GM13976 (cell line): ENCODE data around the gene RNF166.

Experiments
- DNase-seq: peaks from one replicate; pipeline ENCODE4 v3.0.0; 2012; ENCODE audit warnings: low spot score
- in situ Hi-C: fragments of 300-500 bp; cut with MboI; formaldehyde crosslinking; loops from one replicate; pipeline ENCODE4 v1.12.0; 2022; ENCODE audit warnings: low sequenced_read_pairs, mixed read lengths, inconsistent platforms; ENCODE audit not compliant: unreplicated experiment
- TF ChIP-seq, protein P1 (sequence below): IDR thresholded peaks from 2 replicates; pipeline ENCODE4 v1.5.1; 2012; ENCODE audit warnings: borderline replicate concordance, mild to moderate bottlenecking; ENCODE audit not compliant: insufficient read depth; ENCODE audit errors: extremely low read depth, missing control alignments, control extremely low read depth

The RNF166 gene

DNA sequence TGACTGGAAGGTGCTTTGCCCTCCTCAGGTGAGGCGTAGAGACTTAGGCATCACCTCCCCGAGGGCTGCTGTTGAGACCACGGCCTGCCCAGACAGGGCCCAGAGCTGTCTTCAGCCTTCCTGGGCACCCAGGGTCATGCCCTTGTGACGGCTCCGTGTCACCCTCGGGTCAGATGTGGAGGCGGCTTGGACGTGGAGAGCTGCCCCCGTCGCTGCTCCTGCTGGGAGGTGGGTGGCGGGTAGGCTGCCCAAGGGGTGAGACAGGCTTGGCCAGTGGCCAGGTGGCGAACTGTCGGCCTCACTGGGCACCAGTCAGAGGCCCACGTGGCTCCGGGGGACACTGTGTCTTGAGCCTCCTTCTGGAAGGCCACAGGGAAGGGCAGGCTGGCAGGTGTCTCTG is 11.0 kb downstream of the RNF166 start:
- no peak for DNase-seq
- TF ChIP-seq, protein P1, sequence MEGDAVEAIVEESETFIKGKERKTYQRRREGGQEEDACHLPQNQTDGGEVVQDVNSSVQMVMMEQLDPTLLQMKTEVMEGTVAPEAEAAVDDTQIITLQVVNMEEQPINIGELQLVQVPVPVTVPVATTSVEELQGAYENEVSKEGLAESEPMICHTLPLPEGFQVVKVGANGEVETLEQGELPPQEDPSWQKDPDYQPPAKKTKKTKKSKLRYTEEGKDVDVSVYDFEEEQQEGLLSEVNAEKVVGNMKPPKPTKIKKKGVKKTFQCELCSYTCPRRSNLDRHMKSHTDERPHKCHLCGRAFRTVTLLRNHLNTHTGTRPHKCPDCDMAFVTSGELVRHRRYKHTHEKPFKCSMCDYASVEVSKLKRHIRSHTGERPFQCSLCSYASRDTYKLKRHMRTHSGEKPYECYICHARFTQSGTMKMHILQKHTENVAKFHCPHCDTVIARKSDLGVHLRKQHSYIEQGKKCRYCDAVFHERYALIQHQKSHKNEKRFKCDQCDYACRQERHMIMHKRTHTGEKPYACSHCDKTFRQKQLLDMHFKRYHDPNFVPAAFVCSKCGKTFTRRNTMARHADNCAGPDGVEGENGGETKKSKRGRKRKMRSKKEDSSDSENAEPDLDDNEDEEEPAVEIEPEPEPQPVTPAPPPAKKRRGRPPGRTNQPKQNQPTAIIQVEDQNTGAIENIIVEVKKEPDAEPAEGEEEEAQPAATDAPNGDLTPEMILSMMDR, result no peak
- in situ Hi-C loops, result no loop called here

DNA sequence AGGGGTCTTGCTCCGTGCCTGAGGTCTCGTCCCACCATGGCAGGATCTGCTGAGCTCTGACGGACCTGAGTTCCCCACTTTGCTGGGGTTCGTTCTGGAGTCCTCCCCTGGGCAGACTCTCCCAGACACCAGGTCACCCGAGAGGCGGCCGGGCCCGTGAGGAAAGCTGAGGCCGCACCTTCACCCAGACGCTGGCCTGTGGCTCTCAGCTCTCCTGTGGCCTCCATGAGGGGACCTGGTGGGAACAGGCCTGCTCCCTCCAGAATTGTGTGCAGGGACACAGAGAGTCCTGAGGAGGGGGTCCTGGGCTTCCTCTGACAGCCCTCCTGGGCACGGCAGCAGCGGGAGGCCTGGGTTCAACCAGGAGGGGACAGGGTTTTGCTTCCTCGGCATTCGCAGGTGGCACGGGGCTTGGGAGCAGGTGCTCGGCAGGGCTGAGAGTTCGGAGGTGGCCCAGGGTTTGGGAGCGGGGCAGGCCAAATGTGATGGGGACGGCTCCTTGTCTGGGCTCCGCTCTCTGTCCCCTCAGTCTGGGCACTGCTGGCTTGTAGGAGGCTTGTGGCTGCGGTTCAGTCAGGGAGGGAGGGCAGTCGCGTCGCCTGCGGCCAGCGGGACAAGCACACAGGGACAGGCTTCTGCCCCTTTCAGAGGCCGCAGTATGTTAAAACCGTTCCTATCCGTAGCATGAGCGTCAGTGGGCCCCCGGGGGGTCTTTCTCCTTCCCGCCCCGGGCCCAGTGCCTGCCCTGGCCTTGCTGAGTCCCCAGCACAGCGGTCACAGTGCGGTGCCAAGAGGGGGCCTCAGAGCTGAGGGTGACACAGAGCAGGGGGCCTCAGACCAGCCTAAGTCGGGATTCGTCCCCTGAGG is 11.8 kb downstream of the RNF166 start:
- TF ChIP-seq, protein P1, result no peak
- in situ Hi-C loops, result no loop called here
- DNase-seq, result no peak

DNA sequence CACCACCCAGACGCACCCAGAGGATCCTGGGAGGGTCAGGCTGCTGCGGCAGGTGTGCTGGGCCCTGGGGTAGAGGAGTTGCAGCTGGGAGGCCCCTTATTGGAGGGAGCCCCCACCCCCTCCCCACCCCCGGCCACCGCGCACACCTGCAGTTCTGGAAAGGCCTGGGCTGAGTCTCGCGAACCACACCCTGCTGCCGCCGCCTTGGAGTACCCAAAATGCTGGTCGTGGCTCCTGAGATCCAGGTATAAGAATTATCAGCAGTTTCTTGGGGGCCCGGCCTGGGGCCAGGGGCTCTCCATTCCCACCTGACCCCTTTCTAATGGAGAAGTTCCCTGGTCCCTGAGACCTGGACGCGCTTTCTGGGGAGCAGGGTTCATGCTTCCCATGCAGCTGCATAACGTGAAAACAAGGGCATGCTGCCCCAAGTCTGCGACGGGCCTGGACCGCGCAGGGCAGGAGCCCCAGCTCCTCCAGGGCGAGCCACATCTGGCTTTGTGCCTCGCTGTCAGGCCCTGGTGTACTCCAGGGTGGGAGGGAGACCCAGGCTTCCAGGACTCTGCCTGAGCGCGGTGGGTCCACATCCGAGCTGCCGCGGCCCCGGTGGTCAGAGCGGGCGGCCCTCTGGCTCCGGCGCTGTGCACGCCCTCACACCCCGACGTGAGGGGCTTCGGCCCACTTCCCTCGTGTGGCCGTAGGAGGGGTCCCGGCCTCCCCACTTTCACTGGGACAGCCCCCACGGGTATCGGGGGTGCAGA is 12.6 kb downstream of the RNF166 start:
- no peak for DNase-seq

DNA sequence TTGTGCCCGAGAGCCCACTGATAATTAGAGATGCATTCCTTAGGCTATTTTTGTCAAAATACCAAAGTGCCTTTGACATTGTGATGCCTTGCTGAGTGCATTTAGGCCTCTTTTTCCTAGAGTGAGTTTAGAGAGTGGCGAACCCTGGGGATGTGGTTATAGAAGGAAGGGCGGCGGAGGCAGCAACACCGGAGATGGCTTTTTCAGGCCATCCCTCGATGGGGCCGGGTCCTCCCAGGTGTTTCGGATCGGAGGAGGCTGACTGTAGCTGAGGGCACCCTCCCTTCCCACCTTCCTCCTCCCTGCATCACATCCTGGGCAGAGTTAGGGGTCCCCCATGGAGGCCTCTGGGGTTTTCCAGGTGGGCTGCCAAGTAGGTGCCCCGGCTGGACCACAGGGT is 13.3 kb downstream of the RNF166 start:
- in situ Hi-C loops, result no loop called here
- no peak for DNase-seq
- TF ChIP-seq, protein P1, result no peak

More for the DNA sequence above, 12.6 kb downstream of the RNF166 start:
- TF ChIP-seq, protein P1, result no peak
- in situ Hi-C loops, result no loop called here

DNA sequence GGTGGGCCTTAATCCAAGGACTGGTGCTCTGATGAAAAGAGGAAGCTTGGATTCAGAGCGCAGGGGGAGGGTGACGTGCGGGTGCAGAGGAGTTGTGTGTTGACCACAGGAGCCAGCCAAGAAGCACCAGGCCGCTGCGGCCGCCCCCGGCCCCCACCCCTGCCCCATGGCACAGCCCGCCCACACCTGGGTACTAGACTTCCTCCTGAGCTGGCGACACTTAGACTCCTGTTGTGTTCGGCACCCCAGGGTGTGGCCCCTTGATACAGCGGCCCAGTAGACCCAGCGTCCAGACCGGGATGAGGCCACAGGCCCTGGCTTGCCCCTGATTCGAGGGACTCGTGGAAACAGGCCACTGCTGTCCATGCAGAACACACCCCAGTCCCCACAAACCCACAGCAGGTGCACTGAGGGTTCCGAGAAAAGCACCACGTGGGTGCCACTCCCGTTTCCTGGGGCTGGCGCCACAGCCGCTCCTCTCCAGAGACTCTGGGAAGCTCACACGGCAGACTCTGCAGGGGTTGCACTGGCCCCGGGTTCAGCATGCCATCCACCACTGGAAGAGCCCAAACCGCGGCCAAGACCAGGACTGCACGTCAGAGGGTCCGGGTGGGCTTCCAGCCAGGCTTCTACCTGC is 14.2 kb downstream of the RNF166 start:
- in situ Hi-C loops, result no loop called here
- no peak for DNase-seq
- TF ChIP-seq, protein P1, result no peak

DNA sequence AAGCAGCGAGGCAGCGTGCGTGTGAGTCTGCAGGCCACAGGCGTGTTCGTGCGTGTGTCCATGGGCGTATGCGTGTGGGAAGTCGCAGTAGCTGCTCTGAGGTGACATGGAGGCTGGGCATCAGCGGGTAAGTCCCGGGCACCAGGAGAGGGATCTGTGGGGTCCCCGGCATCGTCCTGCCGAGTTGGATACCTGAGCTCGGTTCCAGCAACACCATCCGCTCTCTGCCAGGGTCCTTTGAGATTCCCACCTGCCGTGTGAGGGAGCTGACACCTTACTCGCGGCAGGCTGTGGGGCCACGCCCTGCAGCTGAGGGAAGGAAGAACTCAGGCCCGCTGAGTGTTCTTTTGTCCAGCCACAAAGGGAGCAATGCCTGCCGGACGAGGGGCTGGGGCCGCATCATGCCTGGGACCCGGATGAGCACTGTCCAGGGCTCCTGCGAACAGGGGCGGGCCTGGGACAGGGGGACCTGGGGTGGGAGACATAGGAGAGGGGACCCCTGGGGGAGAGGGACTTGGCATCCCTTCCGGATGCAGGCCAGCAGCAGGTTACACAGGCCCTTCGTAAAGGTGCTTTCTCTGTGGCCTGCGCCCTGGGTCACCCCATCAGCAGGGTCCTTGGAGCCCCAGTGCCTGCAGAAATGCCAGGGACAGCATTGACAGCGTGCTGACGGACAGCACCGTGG is 14.9 kb downstream of the RNF166 start:
- in situ Hi-C loops, result no loop called here
- TF ChIP-seq, protein P1, result no peak

More for the DNA sequence above, 14.9 kb downstream of the RNF166 start:
- no peak for DNase-seq
